ENCODE data around the gene ZNF248. TPM values are rescaled to one million over a fixed set of nuclear protein-coding genes. Genes with fewer than 3 reads are reported as not detected.

The ZNF248 gene
- total RNA-seq, 1 donor from 2014 or later, result 3.9 TPM

DNA sequence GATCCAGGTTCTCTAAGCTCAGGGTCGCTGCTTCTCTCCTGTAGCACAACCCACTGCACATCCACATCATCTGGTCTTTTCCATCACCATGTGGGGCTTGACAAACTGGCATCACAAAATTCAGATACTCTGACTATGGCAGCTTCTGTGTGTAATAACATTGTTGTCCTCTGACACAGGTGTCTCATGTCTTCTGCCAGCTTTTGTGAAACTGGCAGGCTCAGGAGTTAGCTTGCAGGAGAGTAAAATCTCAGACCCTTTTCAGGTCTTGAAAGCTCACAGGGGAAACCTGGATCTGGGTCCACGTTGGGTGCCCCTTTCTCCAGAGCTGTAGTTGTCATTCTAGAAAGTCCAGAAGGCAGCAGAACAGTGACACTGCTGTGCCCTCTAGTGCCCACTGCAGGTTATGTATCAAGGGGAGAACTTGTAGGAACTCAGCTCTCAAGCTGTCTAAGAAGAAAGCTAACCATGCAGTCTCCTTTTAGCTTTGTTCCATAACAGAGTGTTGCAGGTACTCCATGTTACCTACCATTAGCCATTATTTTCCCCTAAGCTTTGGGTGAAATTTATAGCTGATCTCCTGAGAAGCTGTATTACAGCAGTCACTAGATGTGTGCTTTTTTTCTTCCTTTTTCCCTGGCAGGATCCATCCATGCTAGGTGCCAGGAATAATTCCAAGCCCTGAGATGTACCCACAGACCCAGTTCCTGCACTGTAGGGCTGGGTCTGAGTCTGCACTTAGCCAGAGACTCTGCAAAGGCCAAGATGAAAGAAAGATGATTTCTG is 102.7 kb downstream of the ZNF248 start:
- Mint-ChIP-seq H3K9me3 (ENCODE audit: unreplicated experiment) (peaks cover 50% of the 10 kb centered on the region), H3K27ac (ENCODE audit: unreplicated experiment) (no peak overlapping the region), H3K4me3 (ENCODE audit: unreplicated experiment) (no peak overlapping the region), H3K27me3 (ENCODE audit: unreplicated experiment) (no peaks in the 10 kb centered on the region), H3K36me3 (ENCODE audit: unreplicated experiment) (peaks cover 2% of the 10 kb centered on the region), H3K4me1 (ENCODE audit: unreplicated experiment) (no peaks in the 10 kb centered on the region)
- no peak for DNase-seq (ENCODE audit: extremely low spot score, unreplicated experiment)
- TF ChIP-seq, protein P1, sequence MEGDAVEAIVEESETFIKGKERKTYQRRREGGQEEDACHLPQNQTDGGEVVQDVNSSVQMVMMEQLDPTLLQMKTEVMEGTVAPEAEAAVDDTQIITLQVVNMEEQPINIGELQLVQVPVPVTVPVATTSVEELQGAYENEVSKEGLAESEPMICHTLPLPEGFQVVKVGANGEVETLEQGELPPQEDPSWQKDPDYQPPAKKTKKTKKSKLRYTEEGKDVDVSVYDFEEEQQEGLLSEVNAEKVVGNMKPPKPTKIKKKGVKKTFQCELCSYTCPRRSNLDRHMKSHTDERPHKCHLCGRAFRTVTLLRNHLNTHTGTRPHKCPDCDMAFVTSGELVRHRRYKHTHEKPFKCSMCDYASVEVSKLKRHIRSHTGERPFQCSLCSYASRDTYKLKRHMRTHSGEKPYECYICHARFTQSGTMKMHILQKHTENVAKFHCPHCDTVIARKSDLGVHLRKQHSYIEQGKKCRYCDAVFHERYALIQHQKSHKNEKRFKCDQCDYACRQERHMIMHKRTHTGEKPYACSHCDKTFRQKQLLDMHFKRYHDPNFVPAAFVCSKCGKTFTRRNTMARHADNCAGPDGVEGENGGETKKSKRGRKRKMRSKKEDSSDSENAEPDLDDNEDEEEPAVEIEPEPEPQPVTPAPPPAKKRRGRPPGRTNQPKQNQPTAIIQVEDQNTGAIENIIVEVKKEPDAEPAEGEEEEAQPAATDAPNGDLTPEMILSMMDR (IDR thresholded peaks at IDR 0.05), result no peak

DNA sequence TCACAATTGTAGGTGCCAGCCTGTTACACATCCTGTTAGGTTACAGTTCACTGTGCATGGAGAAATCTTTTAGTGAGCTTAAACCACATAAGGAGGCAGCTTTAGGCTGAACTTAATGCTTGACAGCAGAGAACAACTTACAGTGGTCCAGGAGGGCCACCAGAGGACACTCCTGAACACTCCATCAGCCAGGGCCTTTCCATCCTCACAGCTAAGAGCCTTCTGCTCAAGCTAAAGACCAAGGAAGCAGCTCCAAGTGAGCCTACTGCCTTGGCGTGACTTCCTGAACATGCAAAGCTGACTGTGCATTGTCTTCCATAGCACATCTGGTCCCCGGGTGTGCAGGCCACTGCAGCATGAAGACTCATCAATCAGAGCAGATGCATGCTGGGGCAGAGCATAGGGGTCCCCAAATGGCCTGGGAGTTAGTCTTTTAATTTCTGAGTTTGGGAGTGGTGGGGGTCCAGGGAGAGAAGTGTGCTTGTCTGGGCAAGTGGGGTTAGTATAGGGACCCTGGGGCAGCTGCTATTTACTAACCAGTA is 105.0 kb downstream of the ZNF248 start:
- H3K4me3 Mint-ChIP-seq (ENCODE audit: unreplicated experiment), result no peak overlapping the region
- H3K27me3 Mint-ChIP-seq (ENCODE audit: unreplicated experiment), result no peaks in the 10 kb centered on the region
- H3K4me1 Mint-ChIP-seq (ENCODE audit: unreplicated experiment), result no peaks in the 10 kb centered on the region
- peaks cover 44% of the 10 kb centered on the region for H3K9me3 Mint-ChIP-seq (ENCODE audit: unreplicated experiment)
- peaks cover 2% of the 10 kb centered on the region for H3K36me3 Mint-ChIP-seq (ENCODE audit: unreplicated experiment)
- no peak overlapping the region for H3K27ac Mint-ChIP-seq (ENCODE audit: unreplicated experiment)
- TF ChIP-seq, protein P1 (IDR thresholded peaks at IDR 0.05), result no peak
- no peak for DNase-seq (ENCODE audit: extremely low spot score, unreplicated experiment)

DNA sequence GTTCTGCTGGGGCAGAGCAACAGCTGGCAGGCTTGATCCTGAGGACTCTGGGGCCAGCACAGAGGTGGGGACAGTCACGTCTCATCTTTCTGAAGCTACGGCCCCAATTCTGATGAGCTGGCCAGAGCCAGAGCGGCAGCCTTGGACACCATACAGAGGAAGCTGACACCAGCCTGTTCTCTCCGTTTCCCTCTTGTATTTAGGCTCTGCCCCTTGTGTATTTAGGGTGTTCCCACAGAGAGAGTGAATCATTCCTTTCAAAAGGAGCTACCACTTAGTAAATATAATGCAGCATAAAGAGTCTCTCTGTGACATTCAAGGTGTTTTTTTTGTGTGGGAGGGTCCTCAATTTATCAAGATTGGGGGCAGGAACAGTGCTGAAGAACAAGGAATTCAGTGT is 109.2 kb downstream of the ZNF248 start:
- Mint-ChIP-seq H3K9me3 (ENCODE audit: unreplicated experiment) (peaks cover 51% of the 10 kb centered on the region), H3K4me1 (ENCODE audit: unreplicated experiment) (no peaks in the 10 kb centered on the region), H3K27me3 (ENCODE audit: unreplicated experiment) (no peaks in the 10 kb centered on the region), H3K36me3 (ENCODE audit: unreplicated experiment) (no peaks in the 10 kb centered on the region), H3K27ac (ENCODE audit: unreplicated experiment) (no peak overlapping the region), H3K4me3 (ENCODE audit: unreplicated experiment) (no peak overlapping the region)
- TF ChIP-seq, protein P1 (IDR thresholded peaks at IDR 0.05), result no peak
- DNase-seq (ENCODE audit: extremely low spot score, unreplicated experiment), result no peak

DNA sequence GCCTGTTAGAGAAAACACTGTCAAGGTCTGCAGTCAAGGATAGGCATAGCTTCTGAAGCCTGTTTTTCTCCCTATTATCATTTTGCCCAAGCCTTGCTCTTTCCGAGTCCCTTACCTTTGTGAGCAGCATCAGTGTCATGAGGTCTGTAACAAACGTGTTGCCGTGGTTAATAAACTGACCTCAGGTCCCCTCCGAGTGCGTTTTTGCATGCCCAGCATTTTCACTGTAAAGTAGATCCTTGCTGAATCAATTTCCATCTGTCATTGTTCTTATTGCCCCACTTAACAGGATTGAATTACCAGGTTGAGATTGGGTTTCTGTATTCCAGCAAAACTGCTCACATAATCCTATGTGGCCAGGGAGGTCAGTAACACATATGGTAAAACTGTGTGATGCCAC is 110.3 kb downstream of the ZNF248 start:
- no peak for DNase-seq (ENCODE audit: extremely low spot score, unreplicated experiment)
- Mint-ChIP-seq H3K27me3 (ENCODE audit: unreplicated experiment) (no peaks in the 10 kb centered on the region), H3K9me3 (ENCODE audit: unreplicated experiment) (peaks cover 54% of the 10 kb centered on the region), H3K4me3 (ENCODE audit: unreplicated experiment) (no peak overlapping the region), H3K27ac (ENCODE audit: unreplicated experiment) (no peak overlapping the region), H3K4me1 (ENCODE audit: unreplicated experiment) (no peaks in the 10 kb centered on the region), H3K36me3 (ENCODE audit: unreplicated experiment) (no peaks in the 10 kb centered on the region)
- TF ChIP-seq, protein P1 (IDR thresholded peaks at IDR 0.05), result no peak

DNA sequence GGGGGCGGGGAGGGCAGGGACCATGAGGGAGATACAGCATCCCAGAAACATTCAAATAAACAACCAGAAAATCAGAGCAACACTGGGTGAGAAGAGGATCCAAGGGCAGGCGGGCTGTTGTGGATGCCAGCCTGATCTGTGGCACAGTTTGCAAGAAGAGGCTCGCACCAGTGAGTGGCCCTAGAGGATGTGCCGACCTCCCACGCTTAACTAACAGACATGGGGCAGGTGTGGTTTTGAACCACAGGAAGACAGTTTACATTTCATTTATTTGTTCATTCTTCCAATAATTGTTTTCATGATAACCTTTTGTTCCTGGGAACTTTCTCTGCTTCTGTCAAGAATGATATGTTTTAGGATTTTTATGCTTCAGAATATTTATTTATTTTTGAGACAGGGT is 115.6 kb downstream of the ZNF248 start:
- H3K9me3 Mint-ChIP-seq (ENCODE audit: unreplicated experiment), result peaks cover 39% of the 10 kb centered on the region
- no peak for DNase-seq (ENCODE audit: extremely low spot score, unreplicated experiment)
- no peaks in the 10 kb centered on the region for H3K27me3 Mint-ChIP-seq (ENCODE audit: unreplicated experiment)
- no peak overlapping the region for H3K4me3 Mint-ChIP-seq (ENCODE audit: unreplicated experiment)
- no peak overlapping the region for H3K27ac Mint-ChIP-seq (ENCODE audit: unreplicated experiment)
- TF ChIP-seq, protein P1 (IDR thresholded peaks at IDR 0.05), result no peak
- H3K4me1 Mint-ChIP-seq (ENCODE audit: unreplicated experiment), result no peaks in the 10 kb centered on the region
- no peaks in the 10 kb centered on the region for H3K36me3 Mint-ChIP-seq (ENCODE audit: unreplicated experiment)

All from osteocyte (in vitro differentiated cells).